NCI-H146 treated with DMSO at 0.1 percent for 48 hours (cell line): ENCODE results near the gene FRMD4A.

Experiments used
- DNase-seq: peaks from one replicate; lab custom pipeline; 2025; ENCODE audit not compliant: unreplicated experiment; lab: John Stamatoyannopoulos, UW

Gene FRMD4A

DNA sequence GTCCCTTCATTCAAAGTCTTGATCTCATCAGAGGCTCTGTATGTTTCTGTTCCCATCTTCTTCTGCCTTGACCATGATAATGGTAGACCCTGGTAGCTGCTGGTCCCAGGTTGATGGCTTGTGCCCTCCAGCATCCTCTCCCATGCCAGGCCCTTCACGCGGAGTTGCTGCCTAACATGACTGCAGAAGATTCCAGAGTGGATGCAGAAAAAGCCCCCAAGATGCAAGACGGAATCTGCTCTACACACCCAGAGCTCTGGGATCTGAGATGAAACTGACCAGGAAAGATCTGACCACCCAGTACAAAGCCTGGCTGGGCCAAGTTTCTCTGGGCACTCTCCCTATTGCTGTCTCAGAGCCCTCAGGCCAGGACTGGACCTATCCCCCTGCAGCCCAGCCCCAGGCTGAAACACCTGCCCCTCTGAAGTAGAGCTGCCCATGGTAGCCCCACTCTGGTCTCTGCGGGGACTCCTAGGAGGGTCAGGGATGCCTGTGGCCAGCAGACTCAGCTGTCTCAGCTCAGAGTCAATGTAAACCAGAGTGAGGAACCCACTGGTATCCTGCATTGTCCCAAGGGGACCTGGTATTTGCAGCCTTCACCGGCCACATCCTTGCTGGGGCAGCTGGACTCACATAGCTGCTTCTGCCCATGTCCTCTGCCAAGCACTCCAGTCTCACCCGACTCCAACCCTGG, 9.5 kb upstream of the FRMD4A start:
- DNase-seq, result no peak

DNA sequence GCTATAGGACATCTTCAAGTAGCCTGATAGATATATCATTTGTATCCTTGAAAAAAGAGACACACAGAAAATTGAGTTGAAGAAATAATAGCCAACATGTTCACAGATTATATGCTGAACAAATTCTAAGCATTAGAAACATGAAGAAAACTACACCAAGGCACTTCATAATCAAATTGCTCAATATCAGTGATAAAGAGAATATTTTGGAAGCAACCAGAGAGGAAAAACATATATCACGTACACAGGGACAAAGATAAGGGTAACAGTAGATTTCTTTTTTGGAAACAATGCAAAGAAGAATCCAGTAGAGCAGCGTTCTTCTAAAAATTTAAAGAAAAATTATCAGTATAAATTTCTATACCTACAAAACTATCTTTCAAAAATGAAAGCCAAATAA, 6.0 kb upstream of the FRMD4A start:
- DNase-seq, result no peak

DNA sequence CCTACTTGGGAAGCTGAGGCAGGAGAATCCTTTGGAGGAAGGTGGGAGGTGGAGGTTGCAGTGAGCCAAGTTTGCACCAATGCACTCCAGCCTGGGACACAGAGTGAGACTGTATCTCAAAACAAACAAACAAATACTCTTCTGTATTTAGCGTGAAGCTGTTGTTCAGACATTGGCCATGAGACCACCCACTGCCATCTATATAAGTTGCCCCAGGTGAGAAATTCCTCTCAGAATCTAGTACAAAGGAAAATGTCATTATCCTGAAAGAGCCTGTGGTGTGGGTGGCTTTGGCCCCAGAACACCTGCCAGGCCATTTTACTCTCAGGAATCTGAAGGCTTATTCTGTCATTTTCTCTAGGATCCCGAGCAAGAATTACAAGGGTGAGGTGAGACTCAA, 4.0 kb upstream of the FRMD4A start:
- DNase-seq, result no peak

DNA sequence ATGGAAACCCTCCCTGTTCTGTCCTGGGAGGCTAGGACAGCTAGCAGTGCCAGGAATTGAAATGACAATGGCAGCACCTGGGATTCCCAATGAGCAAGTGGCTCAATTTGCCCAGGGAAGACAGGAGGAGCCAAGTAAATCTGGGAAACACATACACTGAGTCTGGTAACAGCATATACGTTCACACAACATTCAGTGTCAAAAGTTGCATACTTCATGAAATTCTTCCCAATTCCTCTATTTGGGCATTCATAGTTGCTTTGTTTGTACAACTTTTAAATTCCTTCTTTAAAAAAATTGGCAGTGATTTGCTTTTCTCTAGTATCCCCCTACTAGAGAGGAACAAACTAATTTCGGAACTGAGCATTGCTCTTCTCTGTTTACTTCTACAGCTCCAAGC, 2.9 kb upstream of the FRMD4A start:
- no peak for DNase-seq

DNA sequence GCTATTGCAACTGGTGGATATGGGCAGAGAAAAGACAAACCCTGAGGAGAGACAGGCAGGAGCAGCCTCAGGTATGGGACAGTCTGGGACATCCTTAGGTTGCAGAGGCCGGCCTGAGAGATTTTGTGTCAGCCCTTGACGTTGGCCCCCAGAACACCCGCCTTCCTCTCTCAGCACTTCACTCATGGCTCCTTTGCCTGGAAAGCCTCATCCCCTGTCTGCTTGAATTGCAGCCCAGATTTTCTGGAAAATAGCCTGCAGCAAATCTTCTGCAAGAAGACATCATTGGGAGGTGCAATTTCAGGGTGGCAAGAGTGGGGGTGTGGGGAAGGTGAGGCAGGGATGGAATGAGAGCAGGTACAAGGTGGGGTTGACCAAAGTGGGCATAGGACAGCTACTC, 2.2 kb upstream of the FRMD4A start:
- no peak for DNase-seq

DNA sequence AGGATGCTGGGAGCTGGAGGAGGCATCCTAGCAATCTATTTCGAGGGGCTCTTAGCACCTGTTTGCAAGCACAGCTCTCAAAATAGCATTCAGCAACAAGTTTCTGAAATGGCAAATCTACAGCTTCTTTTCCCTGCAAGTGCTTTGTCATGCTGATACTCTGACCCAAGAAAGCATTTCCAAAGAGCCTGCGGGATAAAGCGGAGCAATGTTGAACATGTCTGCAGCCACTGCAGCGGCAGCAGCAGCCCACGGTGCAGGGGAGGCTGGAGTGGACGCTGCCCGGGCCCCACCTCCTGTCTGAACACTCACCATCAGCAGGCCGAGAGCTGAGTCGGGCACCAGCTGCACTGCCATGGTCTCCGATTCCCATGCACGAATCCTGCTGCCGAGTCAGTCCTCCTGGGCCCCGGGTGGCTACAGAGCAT, 964 bp downstream of the FRMD4A start:
- DNase-seq, result peak; percentile 66

DNA sequence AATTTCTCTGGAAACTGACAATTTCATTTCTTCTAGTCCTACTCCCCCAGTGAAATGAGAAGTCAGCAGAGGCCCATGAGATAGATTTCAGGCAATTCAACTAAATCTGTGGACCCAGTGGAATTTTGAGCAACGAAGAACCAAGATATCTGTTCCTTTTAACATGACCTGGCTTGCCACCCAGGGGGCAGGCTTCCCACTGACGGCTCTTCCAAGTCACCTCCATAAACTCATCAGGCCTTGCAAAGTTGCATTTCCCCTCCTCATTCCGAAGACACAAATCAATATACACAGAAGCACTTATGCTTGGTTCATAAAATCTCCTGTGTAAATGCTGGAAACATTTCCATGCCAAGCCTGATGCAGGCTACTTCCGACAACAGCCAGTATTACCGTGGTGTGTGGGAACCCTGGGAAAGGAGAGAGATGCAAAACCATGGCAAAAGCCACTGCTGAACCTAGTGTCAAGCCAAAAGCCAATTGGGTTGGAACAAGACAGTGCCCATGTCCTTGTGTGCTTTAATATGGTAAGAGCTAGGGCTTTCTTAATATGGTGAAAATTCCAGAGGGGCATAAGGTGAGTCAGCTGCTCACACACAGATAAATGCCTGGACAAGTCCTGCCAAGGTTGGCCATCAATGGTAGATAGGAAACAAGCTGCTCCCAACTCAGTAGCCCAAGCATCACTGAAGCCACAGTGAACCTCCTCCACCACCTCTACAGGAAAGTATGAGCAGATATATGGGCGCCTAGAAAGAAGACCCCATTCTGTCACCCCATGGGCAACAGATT, 1.6 kb downstream of the FRMD4A start:
- no peak for DNase-seq

DNA sequence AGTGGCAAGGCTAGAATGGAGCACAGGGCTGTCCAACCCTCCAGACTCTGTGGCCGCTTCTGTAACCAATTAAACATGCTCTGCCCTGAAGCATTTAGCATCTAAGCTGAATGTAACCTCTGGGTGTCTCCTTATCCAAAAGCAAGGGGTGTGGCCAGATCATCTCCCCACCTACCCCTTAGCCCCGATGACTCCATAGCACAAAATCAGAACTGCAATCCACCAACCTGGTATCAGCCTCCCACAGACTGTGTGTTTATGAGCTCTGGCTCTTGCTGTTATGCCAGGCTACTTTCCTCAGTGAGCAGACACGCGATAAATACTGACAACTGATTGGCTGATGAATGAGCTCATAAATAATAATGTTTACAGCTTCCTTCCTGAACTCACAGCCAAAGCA, 3.2 kb downstream of the FRMD4A start:
- DNase-seq, result no peak

DNA sequence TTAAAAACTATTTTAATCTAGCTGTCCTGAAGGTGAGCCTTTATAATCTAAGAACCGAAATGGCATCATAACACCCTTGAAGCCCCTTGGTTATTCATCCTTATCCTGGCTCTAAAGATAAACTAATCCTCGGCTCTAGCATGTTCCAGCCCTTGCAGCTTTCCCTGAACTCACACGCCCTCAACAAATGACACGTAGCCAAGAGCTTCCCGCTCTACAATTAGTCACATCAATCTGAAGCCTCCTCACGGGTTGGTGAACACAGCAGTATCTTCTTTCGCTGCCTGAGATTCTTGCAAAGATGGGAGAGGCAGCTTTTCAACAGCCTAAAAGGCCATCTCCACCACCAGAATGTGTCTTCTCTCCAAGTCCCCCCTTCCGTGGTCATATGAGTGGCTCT, 4.1 kb downstream of the FRMD4A start:
- DNase-seq, result no peak

DNA sequence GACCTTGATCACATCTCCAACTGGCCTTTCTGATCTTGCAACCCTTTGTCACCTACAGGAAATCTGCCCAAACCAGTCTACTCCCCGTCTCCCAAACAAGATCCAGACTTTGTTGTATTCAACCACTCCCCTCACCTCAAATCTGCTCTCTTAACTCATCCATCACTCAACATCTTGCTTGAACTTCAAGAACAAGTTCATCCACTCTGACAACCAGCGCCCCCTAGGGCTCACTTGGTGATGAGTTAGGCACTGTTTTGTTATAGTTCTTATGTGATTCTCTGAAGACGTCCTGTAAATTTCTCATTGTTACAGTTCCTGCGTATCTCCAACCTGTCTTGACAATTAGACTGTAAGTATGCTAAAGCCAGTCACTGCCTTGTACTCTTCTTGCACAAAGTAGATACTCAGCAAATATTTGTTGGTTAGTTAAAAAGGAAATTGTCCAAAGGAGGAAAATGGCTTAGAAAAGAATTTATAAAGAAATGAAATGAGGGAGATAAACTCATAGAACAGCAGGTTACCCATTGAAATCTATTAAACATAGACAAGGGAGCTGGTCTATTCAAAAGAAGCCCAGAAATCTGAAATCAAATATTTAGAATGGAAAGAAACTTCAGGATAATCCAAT, 5.3 kb downstream of the FRMD4A start:
- DNase-seq, result no peak

DNA sequence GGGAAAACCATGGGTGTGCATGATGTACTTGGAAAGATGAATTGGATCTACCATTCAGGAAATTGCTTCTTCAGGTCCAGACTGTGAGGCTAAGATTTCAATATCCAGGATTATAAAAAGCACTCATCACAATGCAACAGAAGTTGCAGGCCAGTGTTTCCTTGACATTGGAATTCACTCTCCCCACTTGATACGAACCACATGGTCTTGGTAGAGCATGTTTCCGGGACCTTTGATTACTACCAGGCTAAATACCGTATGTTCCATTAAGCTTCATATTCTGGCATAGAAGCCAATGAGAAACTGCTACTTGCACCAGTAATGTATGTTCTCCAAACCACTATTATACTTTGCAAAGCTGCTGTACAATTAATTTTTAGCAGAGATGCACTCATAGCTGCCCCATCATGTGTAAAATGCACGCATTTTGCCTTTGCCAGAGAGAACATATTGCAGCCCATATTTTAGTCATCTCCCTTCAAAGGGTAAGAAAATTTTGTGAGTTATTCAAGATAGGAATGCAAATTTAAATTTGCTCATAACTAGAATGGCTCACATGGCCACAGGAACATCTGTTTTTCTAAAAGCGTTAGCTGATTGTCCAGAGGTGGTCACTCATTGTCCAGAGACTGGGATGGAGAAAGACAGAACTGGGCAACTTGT, 8.1 kb downstream of the FRMD4A start:
- no peak for DNase-seq

DNA sequence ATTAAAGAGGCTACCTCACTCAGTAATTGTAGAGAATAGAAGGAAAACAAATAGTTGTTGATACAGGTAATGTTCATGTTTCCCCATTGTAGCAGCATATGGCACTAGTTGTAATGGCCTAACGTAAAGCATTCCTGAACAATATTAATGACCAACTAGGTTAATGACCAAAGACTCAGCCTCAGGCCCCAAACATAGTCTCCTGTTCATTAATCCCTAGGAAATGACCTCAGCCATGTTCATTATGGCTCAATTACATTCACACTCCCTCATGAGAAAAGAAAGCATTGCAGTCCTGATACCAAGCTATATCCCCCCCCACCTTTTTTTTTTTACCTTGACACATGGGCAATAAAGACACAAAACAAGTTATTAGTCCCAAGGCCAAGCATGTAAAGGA, 12.7 kb downstream of the FRMD4A start:
- no peak for DNase-seq

DNA sequence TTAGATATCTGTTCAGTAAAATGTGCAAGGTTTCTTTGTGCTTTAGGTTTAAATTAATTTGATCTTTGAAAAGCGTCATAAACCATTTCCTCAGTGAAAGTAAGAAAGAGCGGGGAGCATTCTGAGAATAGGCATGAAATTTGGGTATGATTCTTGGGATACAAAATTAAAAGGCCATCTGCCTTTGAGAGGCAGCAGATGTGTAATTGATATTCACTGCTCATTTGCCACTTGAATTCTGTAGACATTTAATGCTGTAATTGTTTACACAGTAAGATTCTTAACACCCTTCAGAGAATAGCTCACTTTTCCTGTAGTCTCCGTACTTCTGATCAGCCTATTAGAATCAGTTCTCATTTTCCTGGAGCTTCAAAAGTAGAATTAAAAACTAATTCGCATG, 18.7 kb downstream of the FRMD4A start:
- DNase-seq, result peak; percentile 84

DNA sequence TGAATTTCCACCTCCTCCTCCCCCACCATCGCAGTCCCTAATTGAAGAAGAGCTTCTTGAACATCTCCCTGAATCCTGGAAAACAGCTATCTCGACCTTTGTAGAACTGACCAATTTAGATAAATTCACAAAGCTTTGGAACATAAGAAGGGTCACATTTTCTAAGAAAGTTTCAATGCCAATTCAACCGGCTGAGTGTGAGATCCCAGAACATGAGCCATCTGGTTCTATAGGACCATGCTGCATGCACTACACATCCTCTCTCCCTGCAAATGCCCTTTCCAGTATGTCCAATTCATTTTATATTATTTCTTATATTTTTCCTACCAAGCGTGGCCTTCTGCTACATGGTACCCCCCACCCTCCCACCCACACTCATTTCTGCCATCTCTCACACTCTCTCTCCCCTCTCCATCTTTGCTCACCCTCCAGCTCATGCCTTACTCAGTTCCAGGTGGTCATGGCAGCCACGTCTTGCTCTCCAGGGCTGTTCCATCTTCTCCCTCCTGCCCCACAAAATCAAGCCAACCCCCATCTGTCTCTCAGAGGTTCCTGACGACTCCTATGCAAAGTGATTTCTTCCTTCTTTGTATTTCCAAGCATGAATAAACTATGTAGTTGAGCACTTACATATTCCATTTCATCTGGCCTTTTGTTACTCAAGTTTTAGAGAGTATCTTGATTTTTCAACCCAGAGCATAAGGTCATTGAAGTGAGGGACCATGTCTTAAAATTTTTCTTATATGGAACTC, 19.3 kb downstream of the FRMD4A start:
- DNase-seq, result peak; percentile 81

DNA sequence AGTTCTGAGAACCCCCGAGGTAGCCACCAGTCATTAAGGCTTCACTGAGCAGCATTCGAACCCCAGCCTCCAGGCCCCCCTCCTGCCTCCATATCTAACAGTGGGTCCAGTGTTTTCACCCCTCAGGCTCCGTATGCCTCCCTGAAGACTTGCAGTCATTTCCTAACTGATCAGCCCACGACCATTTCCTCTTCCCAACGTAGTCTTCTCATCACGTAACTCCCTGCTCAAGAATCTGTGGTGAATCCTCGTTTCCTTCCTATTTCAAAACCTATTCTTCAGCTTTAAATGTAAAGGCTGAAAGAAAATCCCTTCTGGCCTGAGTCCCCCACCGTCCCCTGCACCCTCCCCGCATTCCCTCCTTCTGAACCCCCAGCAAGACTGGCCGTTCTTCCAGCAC, 21.1 kb downstream of the FRMD4A start:
- peak; percentile 54 for DNase-seq

DNA sequence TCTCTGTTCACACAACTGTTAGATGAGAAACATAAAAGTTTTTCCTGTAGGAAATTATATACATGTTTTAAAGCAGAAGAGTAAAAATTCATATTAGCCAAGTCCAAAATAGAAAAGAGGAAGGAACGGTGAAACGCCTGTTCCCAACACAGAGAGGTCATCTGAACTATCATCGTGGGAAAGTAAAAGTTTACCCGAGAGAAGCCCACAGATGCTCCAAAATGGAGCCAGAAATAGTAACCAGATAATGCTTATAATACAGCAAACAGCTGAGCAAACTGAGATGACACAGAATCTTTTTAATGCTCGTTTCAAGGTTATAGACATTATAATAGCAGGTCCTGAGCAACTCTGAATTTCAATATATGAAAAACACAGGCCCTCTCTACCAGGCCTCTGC, 24.5 kb downstream of the FRMD4A start:
- peak; percentile 64 for DNase-seq

DNA sequence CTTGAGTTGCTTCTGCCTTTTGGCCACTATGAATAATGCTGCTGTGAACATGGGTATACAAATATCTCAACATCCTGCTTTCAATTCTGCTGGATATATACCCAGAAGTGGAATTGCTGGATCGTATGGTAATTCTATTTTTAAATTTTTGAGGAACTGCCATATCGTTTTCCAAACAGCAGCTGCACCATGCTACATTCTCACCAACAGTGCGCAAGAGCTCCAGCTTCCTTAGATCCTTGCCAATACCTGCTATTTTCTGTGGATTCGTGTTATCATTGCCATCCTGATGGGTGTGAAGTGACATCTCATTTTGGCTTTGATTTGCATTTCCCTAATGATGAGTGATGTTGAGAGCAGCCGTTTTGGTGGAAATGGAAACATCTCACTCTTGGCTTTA, 26.7 kb downstream of the FRMD4A start:
- no peak for DNase-seq

DNA sequence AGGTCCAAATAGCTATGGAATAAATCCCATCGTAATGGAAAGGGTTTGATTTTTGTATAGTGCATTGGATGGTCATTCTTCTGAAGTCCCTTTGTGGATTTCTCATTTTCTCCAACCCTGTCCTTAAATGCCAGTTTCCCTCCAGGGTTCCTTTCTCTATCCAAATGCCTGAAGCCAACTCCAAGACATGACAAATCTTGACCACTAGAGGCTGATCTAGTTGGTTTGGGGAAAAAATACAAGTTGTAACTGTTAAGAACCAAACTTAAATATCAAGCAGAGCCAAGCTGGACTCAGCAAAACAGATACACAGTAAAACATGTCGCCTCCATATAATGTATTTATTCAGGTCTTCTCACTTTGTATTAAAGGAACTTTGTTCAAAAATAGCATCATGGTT, 28.7 kb downstream of the FRMD4A start:
- no peak for DNase-seq

DNA sequence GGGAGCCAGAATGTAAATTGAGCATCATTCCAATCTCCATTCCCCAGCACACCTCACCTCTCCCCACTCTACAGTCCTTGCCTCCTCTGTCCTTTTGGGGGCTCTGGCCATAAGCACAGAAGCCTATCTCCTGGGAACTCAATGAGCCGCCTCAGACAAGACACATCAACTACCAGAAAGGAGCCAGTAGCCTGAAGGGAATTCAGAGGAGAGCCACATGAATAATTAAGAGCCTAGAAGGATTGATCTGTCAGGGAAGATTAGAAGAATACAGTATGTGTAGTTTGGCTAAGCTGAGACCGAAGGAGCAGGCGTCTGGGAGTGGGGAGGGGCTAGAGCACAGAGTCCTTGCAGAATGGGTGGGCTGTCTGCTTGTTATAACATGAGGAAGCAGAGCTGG, 31.2 kb downstream of the FRMD4A start:
- DNase-seq, result no peak

DNA sequence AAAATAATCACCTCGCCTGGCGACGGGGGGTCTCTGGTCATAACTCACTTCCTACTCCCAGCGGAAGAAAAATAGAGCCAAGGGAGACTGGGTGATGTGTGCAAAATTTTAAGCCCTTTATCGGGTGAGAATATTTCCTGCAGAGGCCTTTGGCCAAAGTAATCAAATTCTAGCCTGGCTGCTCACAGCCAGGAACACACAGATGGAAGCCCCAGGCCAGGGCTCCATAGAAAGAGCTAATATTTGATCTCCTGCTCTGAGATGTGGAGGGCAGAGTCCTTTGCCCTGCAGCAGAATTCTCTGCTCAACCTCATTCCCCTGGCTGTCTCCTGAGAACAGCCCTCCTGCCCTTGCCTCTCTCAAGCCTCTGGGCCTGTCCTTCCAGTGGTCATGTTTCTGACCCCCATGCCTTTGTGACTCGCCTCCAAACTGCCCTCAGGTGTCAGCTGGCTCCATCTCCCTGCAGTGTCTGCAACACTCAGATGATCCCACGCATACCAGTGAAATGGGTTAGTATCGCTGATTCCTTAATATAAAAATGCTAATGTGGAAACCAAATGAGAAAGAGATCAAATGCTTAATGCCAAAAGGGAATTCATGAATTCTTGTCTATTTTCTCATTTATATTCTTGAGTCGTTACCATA, 34.5 kb downstream of the FRMD4A start:
- peak; percentile 62 for DNase-seq
